Stimulated activated CD8-positive, alpha-beta memory T cell treated with anti-CD3 and anti-CD28 coated beads, Interleukin-15, amount 100 ng/mL, for 48 hours (primary cell): ENCODE results near the gene ZNF346.

ENCODE experiments used
- DNase-seq, 2 donors: peaks; one replicate each; pipeline ENCODE4 v3.0.0-alpha.2; 2020; ENCODE audit warnings: low read depth in 2 of 2

ZNF346 gene

GRCh38 chr5:177094224-177095087 is 72.0 kb downstream of the ZNF346 start:
- DNase-seq, result no peak

GRCh38 chr5:177095088-177095669 is 72.7 kb downstream of the ZNF346 start:
- no peak for DNase-seq

GRCh38 chr5:177096162-177097015 is 73.9 kb downstream of the ZNF346 start:
- no peak for DNase-seq

- no peak for DNase-seq
Observed at GRCh38 chr5:177097016-177097985, 74.8 kb downstream of the ZNF346 start.

GRCh38 chr5:177098120-177098469 is 75.6 kb downstream of the ZNF346 start:
- no peak for DNase-seq

- DNase-seq, result no peak
Observed at GRCh38 chr5:177098470-177099141, 76.1 kb downstream of the ZNF346 start.

- no peak for DNase-seq
Observed at GRCh38 chr5:177099422-177100093, 77.1 kb downstream of the ZNF346 start.

GRCh38 chr5:177100714-177101121 is 78.2 kb downstream of the ZNF346 start:
- no peak for DNase-seq

GRCh38 chr5:177103523-177104253 is 81.2 kb downstream of the ZNF346 start:
- DNase-seq, result no peak

GRCh38 chr5:177105691-177106476 is 83.4 kb downstream of the ZNF346 start:
- DNase-seq, result no peak

- no peak for DNase-seq
Observed at GRCh38 chr5:177107159-177107558, 84.7 kb downstream of the ZNF346 start.

- no peak for DNase-seq
Observed at GRCh38 chr5:177109810-177110209, 87.3 kb downstream of the ZNF346 start.

GRCh38 chr5:177111720-177112394 is 89.4 kb downstream of the ZNF346 start:
- peak in 1 of 2 donors; percentile 41 for DNase-seq

- DNase-seq, result no peak
Observed at GRCh38 chr5:177112589-177113220, 90.2 kb downstream of the ZNF346 start.

GRCh38 chr5:177113566-177114424 is 91.3 kb downstream of the ZNF346 start:
- peak; percentile 44 to 49 for DNase-seq

GRCh38 chr5:177116631-177117373 is 94.3 kb downstream of the ZNF346 start:
- peak; percentile 79 to 80 for DNase-seq
